Motor neuron (in vitro differentiated cells): ENCODE results near the gene LHX6. TPM values are rescaled to one million over a fixed set of nuclear protein-coding genes. Genes with fewer than 3 reads are reported as not detected.

ENCODE experiments used
- ATAC-seq, 8 experiments: fragments of 200-7000 bp; cut with Tn5 transposase; replicated peaks in 6 of 8; 2 replicates each; pipeline ENCODE4 v1.8.0; 2021; ENCODE audit warnings: mild to moderate bottlenecking in 8 of 8, moderate library complexity in 8 of 8
- H3K27ac ChIP-seq, 2 donors: fragments of 250-450 bp; sonication (Bioruptor Pico); 2 replicates each; pipeline ENCODE4 v1.9.0; 2021; ENCODE audit warnings: antibody characterized with exemption in 2 of 2, mild to moderate bottlenecking in 2 of 2, moderate library complexity in 1 of 2
- H3K4me1 ChIP-seq, 2 donors: fragments of 250-450 bp; sonication (Bioruptor Pico); replicated peaks in 1 of 2; 2 replicates each; pipeline ENCODE4 v1.6.1; 2021; ENCODE audit warnings: antibody characterized with exemption in 2 of 2, mild to moderate bottlenecking in 2 of 2, moderate library complexity in 1 of 2
- H3K4me3 ChIP-seq, 5 donors: fragments of 250-450 bp; sonication (Bioruptor Pico); 2 replicates each; pipeline ENCODE4 v1.9.0; 2021; ENCODE audit warnings: antibody characterized with exemption in 5 of 5, mild to moderate bottlenecking in 5 of 5, moderate library complexity in 4 of 5
- WGBS, 10 experiments: fragments of 450-650 bp; shearing (Covaris generic); methylation state at CpG; one replicate each; pipeline ENCODE4 v1.0.0; 2022; 5-methylcytosine and 5-hydroxymethylcytosine counted together
- in situ Hi-C, 9 experiments: fragments of 400-800 bp; cut with MboI; loops; one replicate each; pipeline ENCODE4 v1.15.0; 2021; ENCODE audit warnings: low sequenced_read_pairs in 9 of 9, low pct_unique_long_range_greater_than_20kb in 2 of 9; ENCODE audit not compliant: unreplicated experiment in 9 of 9
- total RNA-seq, 8 experiments: library from RNA; unstranded; fragments of 300-600 nt; gene quantifications; 2 replicates each; pipeline versions ENCODE4 v1.2.3 to v1.2.4, GENCODE V29; 2022

The LHX6 gene
- total RNA-seq, 8 experiments from 2014 or later = 0.14 to 3.9 (median 0.60) TPM

- in situ Hi-C loops = no loop called here
- ATAC-seq = no peak
- WGBS, 10 experiments = 28 to 88% (median 38%) methylated on average over 2 to 4 of the region's 4 CpGs; no CpG with 5 or more reads in 2 of the 10 experiments
- no peak overlapping the region for H3K4me3 ChIP-seq
- peaks cover 0 to 11% of the 10 kb centered on the region in 2 donors for H3K4me1 ChIP-seq
- no peak overlapping the region for H3K27ac ChIP-seq
These were observed 11.1 kb downstream of the LHX6 start for GRCh38 chr9:122217640-122218039.

- Histone ChIP-seq H3K4me1 (peaks cover 0 to 11% of the 10 kb centered on the region in 2 donors), H3K27ac (no peak overlapping the region), H3K4me3 (no peak overlapping the region)
- in situ Hi-C loops = no loop called here
- 0 to 100% (median 14%) methylated on average over 1 to 11 of the region's 35 CpGs; no CpG with 5 or more reads in 6 of the 10 experiments for WGBS, 10 experiments
- ATAC-seq = no peak
These were observed 11.8 kb downstream of the LHX6 start for GRCh38 chr9:122216798-122217418.

GRCh38 chr9:122216138-122216797 is 12.5 kb downstream of the LHX6 start:
- WGBS, 10 experiments = 20 to 75% (median 60%) methylated on average over 1 to 3 of the region's 4 CpGs; no CpG with 5 or more reads in 3 of the 10 experiments
- no peak for ATAC-seq
- in situ Hi-C loops = no loop called here
- peaks cover 0 to 11% of the 10 kb centered on the region in 2 donors for H3K4me1 ChIP-seq
- H3K27ac ChIP-seq = no peak overlapping the region
- H3K4me3 ChIP-seq = no peak overlapping the region

GRCh38 chr9:122215663-122216062 is 13.1 kb downstream of the LHX6 start:
- no peak overlapping the region for H3K27ac ChIP-seq
- no peak for ATAC-seq
- in situ Hi-C loops = no loop called here
- 60% methylated on average over 1 of the region's 1 CpG; no CpG with 5 or more reads in 9 of the 10 experiments for WGBS, 10 experiments
- H3K4me3 ChIP-seq = no peak overlapping the region
- peaks cover 0 to 11% of the 10 kb centered on the region in 2 donors for H3K4me1 ChIP-seq

- no peak for ATAC-seq
- no peak overlapping the region for H3K27ac ChIP-seq
- 10 to 93% (median 46%) methylated on average over 2 to 8 of the region's 9 CpGs; no CpG with 5 or more reads in 3 of the 10 experiments for WGBS, 10 experiments
- peak overlapping the region in 2 of 5 donors; percentile 31 to 36 for H3K4me3 ChIP-seq
- in situ Hi-C loops = no loop called here
- peaks cover 0 to 8% of the 10 kb centered on the region in 2 donors for H3K4me1 ChIP-seq
These were observed 14.2 kb downstream of the LHX6 start for GRCh38 chr9:122214507-122214906.

GRCh38 chr9:122213589-122214413 is 15.0 kb downstream of the LHX6 start:
- ATAC-seq = peak in 7 of 8 experiments; percentile 40 to 97 (median 97)
- WGBS, 10 experiments = 0% methylated on average over 2 to 9 of the region's 93 CpGs; no CpG with 5 or more reads in 8 of the 10 experiments
- in situ Hi-C loops = no loop called here
- no peak overlapping the region for H3K27ac ChIP-seq
- H3K4me1 ChIP-seq = peaks cover 0 to under 1% of the 10 kb centered on the region in 2 donors
- peak overlapping the region; percentile 20 to 36 (median 32) for H3K4me3 ChIP-seq

GRCh38 chr9:122213102-122213588 is 15.6 kb downstream of the LHX6 start:
- 20 to 57% (median 47%) methylated on average over 1 to 6 of the region's 20 CpGs; no CpG with 5 or more reads in 5 of the 10 experiments for WGBS, 10 experiments
- H3K4me1 ChIP-seq = no peaks in the 10 kb centered on the region
- in situ Hi-C loops = no loop called here
- no peak for ATAC-seq
- H3K27ac ChIP-seq = no peak overlapping the region
- peak overlapping the region; percentile 20 to 36 (median 32) for H3K4me3 ChIP-seq

- ATAC-seq = no peak
- Histone ChIP-seq H3K4me1 (peaks cover 1 to 2% of the 10 kb centered on the region in 2 donors), H3K4me3 (no peak overlapping the region), H3K27ac (no peak overlapping the region)
- WGBS, 10 experiments = 55 to 100% (median 80%) methylated on average over 2 to 5 of the region's 7 CpGs; no CpG with 5 or more reads in 5 of the 10 experiments
- in situ Hi-C loops = no loop called here
These were observed 16.2 kb downstream of the LHX6 start for GRCh38 chr9:122212473-122213004.

GRCh38 chr9:122209451-122209850 is 19.3 kb downstream of the LHX6 start:
- no peak overlapping the region for H3K27ac ChIP-seq
- in situ Hi-C loops = no loop called here
- H3K4me1 ChIP-seq = peaks cover 5 to 10% of the 10 kb centered on the region in 2 donors
- H3K4me3 ChIP-seq = no peak overlapping the region
- no peak for ATAC-seq
- 69 to 100% (median 90%) methylated on average over 1 to 9 of the region's 12 CpGs; no CpG with 5 or more reads in 5 of the 10 experiments for WGBS, 10 experiments

- 20 to 100% (median 67%) methylated on average over 1 to 6 of the region's 9 CpGs; no CpG with 5 or more reads in 6 of the 10 experiments for WGBS, 10 experiments
- in situ Hi-C loops = no loop called here
- no peak overlapping the region for H3K4me3 ChIP-seq
- H3K27ac ChIP-seq = no peak overlapping the region
- peak in 5 of 8 experiments; percentile 61 to 92 (median 69) for ATAC-seq
- peaks cover 9 to 16% of the 10 kb centered on the region in 2 donors for H3K4me1 ChIP-seq
These were observed 21.7 kb downstream of the LHX6 start for GRCh38 chr9:122207096-122207495.

GRCh38 chr9:122206118-122207046 is 22.4 kb downstream of the LHX6 start:
- Histone ChIP-seq H3K4me1 (peaks cover 9 to 16% of the 10 kb centered on the region in 2 donors), H3K4me3 (no peak overlapping the region), H3K27ac (no peak overlapping the region)
- 63 to 100% (median 88%) methylated on average over 1 to 5 of the region's 9 CpGs; no CpG with 5 or more reads in 4 of the 10 experiments for WGBS, 10 experiments
- peak in 3 of 8 experiments; percentile 78 to 83 (median 78) for ATAC-seq
- in situ Hi-C loops = no loop called here

GRCh38 chr9:122205176-122205575 is 23.6 kb downstream of the LHX6 start:
- WGBS, 10 experiments = 60 to 100% (median 94%) methylated on average over 1 to 5 of the region's 8 CpGs; no CpG with 5 or more reads in 7 of the 10 experiments
- no peak overlapping the region for H3K27ac ChIP-seq
- in situ Hi-C loops = no loop called here
- H3K4me3 ChIP-seq = no peak overlapping the region
- ATAC-seq = no peak
- peaks cover 9 to 16% of the 10 kb centered on the region in 2 donors for H3K4me1 ChIP-seq
